GM21528 (cell line): ENCODE results near the gene SACS.
"Not testable (repeated sequence)": the region's sequence is repeated elsewhere in the genome, so short reads cannot be mapped to it uniquely, and the experiment has no call there.

Experiments
- ATAC-seq: cut with Tn5 transposase; IDR thresholded peaks from one replicate; pipeline ENCODE4 v1.9.1; 2021; ENCODE audit warnings: mild to moderate bottlenecking, moderate library complexity; ENCODE audit not compliant: unreplicated experiment, low FRiP score

The SACS gene

GRCh38 chr13:23314837-23315236, 118.7 kb downstream of the SACS start:
- ATAC-seq: not testable (repeated sequence)

- ATAC-seq: no peak
Measured at GRCh38 chr13:23292586-23292985, 140.9 kb downstream of the SACS start.

- ATAC-seq: no peak
Measured at GRCh38 chr13:23289917-23290357, 143.6 kb downstream of the SACS start.

DNA sequence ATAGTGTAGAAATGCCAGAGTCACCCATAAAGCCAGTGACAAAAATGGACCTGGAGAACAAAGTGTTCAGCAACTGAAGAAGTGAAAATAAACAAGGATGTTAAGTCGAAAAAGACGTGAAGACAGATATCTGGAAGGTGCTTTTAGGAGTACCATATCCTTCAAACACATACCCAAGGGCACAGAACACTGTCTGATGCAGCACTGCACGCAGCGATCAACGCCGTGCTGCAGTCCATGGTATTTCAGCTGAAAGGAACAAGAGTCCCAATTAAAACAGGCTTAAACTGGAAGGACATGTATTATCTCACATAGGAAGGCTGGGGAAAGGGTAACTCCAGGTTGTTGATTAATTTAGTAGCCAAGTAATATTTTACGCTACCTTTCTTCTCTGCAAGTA, 144.5 kb downstream of the SACS start:
- no peak for ATAC-seq

DNA sequence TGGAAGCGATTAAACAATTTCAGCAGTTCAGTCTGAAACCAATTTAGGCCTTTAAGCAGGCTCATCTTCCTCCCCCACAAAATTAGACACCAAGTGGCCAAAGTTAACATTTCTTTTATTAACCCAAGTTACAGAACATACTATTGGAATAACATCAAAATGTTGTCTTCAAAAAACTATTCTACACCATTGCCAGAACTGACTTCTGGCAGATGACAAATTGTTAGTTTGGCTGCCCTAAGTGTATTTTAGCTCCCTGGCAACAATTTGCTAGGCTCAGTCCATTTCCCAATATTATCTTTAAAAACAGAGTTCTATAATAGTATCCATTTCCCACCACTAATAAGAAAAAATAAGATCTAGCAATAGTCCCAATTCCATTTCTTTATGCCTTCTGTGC, 144.9 kb downstream of the SACS start:
- ATAC-seq: no peak

DNA sequence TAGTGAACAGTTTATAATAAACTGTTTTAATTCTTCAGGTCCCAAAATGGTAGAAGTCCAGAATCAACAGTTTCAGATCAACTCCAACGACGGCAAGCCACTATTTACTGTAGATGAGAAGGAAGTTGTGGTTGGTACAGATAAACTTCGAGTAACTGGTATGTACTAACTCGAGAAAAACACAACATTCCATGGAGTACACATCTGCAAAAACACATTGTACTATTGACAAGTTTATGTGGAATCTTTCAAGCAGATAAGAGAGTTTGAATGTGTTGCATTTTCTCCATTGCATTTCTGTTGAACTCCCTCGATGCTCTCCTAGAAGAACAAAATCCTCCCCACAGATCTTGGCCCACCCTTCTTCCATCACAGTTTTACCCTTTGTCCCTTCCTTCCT, 154.2 kb downstream of the SACS start:
- no peak for ATAC-seq
